Measurements from ENCODE around the gene C2orf66. TPM values are rescaled to one million over a fixed set of nuclear protein-coding genes. Genes with fewer than 3 reads are reported as not detected.

The C2orf66 gene
- polyA plus RNA-seq, 1 donor (not counting 4 experiments of a cell fraction or from before 2014, with no cell fraction given), result 2.9 TPM

- no peak for TF ChIP-seq CTCF (optimal IDR thresholded peaks at IDR 0.05 in 1 of 3, IDR thresholded peaks at IDR 0.05 in 1 of 3, conservative IDR thresholded peaks at IDR 0.05 in 1 of 3; ENCODE audit: extremely low read depth in 1 of 3, insufficient read depth in 2 of 3, low read length in 3 of 3)
- no peak for TF ChIP-seq EZH2 (IDR thresholded peaks at IDR 0.05; ENCODE audit: low read length)
- no peaks in the 10 kb centered on the region for H4K20me1 ChIP-seq (ENCODE audit: control insufficient read depth, extremely low read depth, insufficient read depth, low read length)
- peaks cover 10% of the 10 kb centered on the region for H3K4me1 ChIP-seq (ENCODE audit: control insufficient read depth, extremely low read depth, insufficient read depth, low read length)
- H3K27me3 ChIP-seq (ENCODE audit: control insufficient read depth, extremely low read depth, insufficient read depth, low read length), result no peaks in the 10 kb centered on the region
- H2AFZ ChIP-seq (ENCODE audit: control insufficient read depth, low read length), result no peak overlapping the region
- H3K9me1 ChIP-seq (ENCODE audit: control insufficient read depth, extremely low read depth, insufficient read depth, low read length), result no peaks in the 10 kb centered on the region
- no peak for FAIRE-seq
- H3K4me3 ChIP-seq (ENCODE audit: control insufficient read depth in 2 of 3, extremely low read depth in 1 of 3, insufficient read depth in 2 of 3, low read depth in 1 of 3, low read length in 3 of 3), result no peak overlapping the region
- H3K4me2 ChIP-seq (ENCODE audit: control insufficient read depth, extremely low read depth, insufficient read depth, low read depth, low read length), result no peak overlapping the region
- no peak overlapping the region for H3K9ac ChIP-seq (ENCODE audit: control insufficient read depth, extremely low read depth, insufficient read depth, low read length)
- dilution Hi-C loops (cut with MboI; ENCODE audit: extremely low pct_ligation_motif_present, low sequenced_read_pairs), result no loop called here
- H3K27ac ChIP-seq (ENCODE audit: control insufficient read depth, insufficient read depth, low read length), result no peak overlapping the region
- H3K9me3 ChIP-seq (ENCODE audit: control insufficient read depth, low read depth, low read length), result no peaks in the 10 kb centered on the region
- no peaks in the 10 kb centered on the region for H3K79me2 ChIP-seq (ENCODE audit: control insufficient read depth, insufficient read depth, low read length)
- DNase-seq (ENCODE audit: low read depth, low spot score), result no peak
- peaks cover 0 to 1% of the 10 kb centered on the region in 2 experiments for H3K36me3 ChIP-seq (ENCODE audit: control insufficient read depth in 2 of 2, extremely low read depth in 1 of 2, insufficient read depth in 2 of 2, low read length in 2 of 2)
These were observed 18.2 kb upstream of the C2orf66 start for GRCh38 chr2:196827356-196827755.

GRCh38 chr2:196823750-196824522, 14.8 kb upstream of the C2orf66 start:
- Histone ChIP-seq H3K9me1 (ENCODE audit: control insufficient read depth, extremely low read depth, insufficient read depth, low read length) (no peaks in the 10 kb centered on the region), H3K4me2 (ENCODE audit: control insufficient read depth, extremely low read depth, insufficient read depth, low read depth, low read length) (peak overlapping the region; percentile 32), H3K9me3 (ENCODE audit: control insufficient read depth, low read depth, low read length) (no peaks in the 10 kb centered on the region), H3K27ac (ENCODE audit: control insufficient read depth, insufficient read depth, low read length) (no peak overlapping the region), H4K20me1 (ENCODE audit: control insufficient read depth, extremely low read depth, insufficient read depth, low read length) (no peaks in the 10 kb centered on the region), H3K27me3 (ENCODE audit: control insufficient read depth, extremely low read depth, insufficient read depth, low read length) (no peaks in the 10 kb centered on the region), H3K4me1 (ENCODE audit: control insufficient read depth, extremely low read depth, insufficient read depth, low read length) (peaks cover 10% of the 10 kb centered on the region), H3K9ac (ENCODE audit: control insufficient read depth, extremely low read depth, insufficient read depth, low read length) (no peak overlapping the region), H3K4me3 (ENCODE audit: control insufficient read depth in 2 of 3, extremely low read depth in 1 of 3, insufficient read depth in 2 of 3, low read depth in 1 of 3, low read length in 3 of 3) (no peak overlapping the region), H3K36me3 (ENCODE audit: control insufficient read depth in 2 of 2, extremely low read depth in 1 of 2, insufficient read depth in 2 of 2, low read length in 2 of 2) (no peaks in the 10 kb centered on the region), H3K79me2 (ENCODE audit: control insufficient read depth, insufficient read depth, low read length) (no peaks in the 10 kb centered on the region), H2AFZ (ENCODE audit: control insufficient read depth, low read length) (no peak overlapping the region)
- FAIRE-seq (peak; percentile 34), DNase-seq (ENCODE audit: low read depth, low spot score) (no peak)
- TF ChIP-seq EZH2 (IDR thresholded peaks at IDR 0.05; ENCODE audit: low read length), result no peak
- TF ChIP-seq CTCF (optimal IDR thresholded peaks at IDR 0.05 in 1 of 3, IDR thresholded peaks at IDR 0.05 in 1 of 3, conservative IDR thresholded peaks at IDR 0.05 in 1 of 3; ENCODE audit: extremely low read depth in 1 of 3, insufficient read depth in 2 of 3, low read length in 3 of 3), result no peak
- dilution Hi-C loops (cut with MboI; ENCODE audit: extremely low pct_ligation_motif_present, low sequenced_read_pairs), result no loop called here

All from keratinocyte (primary cell).